T-helper 2 cell treated with Interferon-gamma antibody and Interleukin-4, amounts not matched to agents 100 ng/mL and 5 ng/mL, for 36 hours (primary cell): Measurements from ENCODE around the gene APPL1. TPM values are rescaled to one million over a fixed set of nuclear protein-coding genes. Genes with fewer than 3 reads are reported as not detected.

Source experiments
- intact Hi-C: fragments of 100-400 bp; cut with micrococcal nuclease; formaldehyde crosslinking; loops from one replicate; pipeline ENCODE4 v1.15.1; 2023
- total RNA-seq: library from RNA; stranded (reverse); gene quantifications from 2 replicates; pipeline ENCODE4 v1.2.3, GENCODE V29; 2022

APPL1 gene, protein sequence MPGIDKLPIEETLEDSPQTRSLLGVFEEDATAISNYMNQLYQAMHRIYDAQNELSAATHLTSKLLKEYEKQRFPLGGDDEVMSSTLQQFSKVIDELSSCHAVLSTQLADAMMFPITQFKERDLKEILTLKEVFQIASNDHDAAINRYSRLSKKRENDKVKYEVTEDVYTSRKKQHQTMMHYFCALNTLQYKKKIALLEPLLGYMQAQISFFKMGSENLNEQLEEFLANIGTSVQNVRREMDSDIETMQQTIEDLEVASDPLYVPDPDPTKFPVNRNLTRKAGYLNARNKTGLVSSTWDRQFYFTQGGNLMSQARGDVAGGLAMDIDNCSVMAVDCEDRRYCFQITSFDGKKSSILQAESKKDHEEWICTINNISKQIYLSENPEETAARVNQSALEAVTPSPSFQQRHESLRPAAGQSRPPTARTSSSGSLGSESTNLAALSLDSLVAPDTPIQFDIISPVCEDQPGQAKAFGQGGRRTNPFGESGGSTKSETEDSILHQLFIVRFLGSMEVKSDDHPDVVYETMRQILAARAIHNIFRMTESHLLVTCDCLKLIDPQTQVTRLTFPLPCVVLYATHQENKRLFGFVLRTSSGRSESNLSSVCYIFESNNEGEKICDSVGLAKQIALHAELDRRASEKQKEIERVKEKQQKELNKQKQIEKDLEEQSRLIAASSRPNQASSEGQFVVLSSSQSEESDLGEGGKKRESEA
- 40.4 and 41.3 TPM in 2 replicates for total RNA-seq

DNA sequence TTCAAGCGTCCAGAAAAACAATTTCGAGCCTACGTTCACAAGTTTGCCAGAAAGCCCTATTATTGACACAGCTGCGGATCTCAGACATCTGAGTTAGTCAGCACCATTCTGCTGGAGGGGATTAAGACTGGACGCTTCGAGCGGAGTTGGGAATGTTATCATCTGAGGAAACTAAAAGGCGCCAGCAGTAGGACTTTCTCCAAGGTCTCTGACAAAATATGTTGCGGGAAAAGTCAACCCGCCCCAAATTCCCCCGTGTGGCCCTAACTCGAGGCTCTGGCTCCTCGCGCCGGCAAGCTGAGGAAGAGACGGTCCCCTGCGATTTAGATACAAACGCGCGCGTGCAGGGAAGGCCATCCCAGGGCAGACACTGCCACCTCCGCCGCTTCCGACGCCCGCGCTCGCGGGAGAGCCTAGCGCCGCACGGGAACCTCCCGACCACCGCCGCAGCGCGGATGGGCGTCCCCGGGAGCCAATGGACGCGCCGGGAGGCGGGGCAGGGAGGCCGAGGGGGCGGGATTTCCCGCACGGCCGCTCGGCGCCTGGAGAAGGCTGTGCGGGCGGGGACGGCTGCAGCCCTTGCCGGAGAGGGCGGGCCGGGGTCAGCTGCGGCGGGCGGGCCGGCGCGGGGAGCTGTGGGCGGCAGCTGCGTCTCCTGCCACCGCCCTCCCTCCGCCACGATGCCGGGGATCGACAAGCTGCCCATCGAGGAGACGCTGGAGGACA, at the start of gene APPL1:
Gene APPL1, plus strand, starts transcription at position 526 of the 726 bp plus-strand sequence. Its CDS starts 155 bp downstream, at position 681.
- intact Hi-C loops, result loop anchor here (5.0 to 10.0 kb wide), 6 partner anchors 313 to 1107 kb away; partner anchors contain the start of genes ARHGEF3, DENND6A, PDE12 and PXK

DNA sequence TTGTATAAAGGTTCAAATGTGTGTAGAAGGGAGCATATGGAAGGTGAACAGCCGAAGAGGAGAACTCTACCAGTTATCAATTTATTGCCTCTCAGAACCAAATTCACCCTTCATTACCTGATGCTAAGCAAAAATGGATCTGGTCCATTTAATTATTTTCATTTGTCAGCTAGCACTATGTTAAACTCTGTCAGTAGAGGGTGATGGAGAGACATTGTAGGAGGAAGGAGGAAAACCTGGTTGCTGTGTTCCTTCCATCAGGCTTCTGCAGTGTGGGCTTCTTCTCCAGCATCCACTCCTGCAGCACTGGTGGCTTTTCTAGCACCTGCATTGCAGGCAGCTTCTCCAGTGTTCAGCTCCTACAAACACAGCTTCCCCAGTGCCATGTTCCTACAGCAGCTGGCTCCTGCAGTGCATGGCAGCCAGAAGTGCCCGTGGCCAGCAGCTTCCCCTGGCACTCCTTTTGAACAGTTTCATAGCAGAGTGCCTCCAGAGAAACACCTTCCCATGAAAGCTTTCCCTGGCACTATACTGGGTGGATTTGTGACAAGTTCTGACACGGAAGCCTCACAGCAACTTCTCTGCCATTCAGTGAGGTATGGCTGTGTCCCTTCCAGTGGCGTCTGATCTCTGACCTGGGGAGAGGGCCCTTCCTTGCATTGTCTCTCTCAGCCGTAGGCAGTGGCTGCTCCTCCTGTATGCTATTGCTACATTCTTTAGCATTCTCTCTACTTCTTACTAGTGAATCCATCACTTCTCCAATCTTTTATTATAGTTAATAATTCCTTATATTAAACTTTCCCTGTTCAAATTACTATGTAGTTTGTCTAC, 47.7 kb upstream of the APPL1 start:
- intact Hi-C loops, result no loop called here

DNA sequence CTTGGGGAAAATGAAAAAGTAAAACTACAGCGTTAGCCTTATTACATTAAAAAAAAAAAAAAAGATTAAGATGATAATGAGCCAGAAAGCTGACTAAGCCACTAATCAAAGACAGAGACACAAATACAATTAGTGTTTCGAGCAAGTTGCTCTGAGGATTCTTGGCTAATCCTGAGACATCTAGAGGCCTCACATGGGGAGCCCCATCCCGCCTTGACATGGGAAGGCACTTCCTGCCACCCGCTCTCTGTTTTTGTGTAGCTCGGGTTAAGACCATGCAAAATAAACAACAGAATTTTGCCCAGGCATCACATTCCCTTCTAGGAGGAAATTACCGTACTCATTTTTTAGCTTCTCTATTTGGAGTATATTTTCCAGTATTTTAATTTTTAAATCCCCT, 43.0 kb upstream of the APPL1 start:
- intact Hi-C loops, result no loop called here

DNA sequence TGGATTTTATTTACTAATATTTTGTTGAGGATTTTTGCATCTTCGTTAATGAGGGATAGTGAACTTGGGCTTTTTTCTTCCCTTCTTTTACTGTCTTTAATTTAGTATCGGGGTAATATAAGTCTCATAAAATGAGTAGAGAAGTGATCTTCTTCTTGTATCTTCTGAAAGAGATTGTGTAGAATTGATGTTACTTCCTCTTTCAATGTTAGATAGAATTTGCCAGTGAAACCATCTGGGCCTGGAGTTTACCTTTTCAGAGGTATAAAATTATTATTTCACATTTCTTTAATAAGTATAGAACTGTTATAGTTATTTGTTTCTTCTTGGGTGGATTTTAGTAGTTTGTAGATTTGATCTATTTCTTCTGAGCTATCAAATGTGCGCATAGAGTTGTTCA, 35.5 kb upstream of the APPL1 start:
- intact Hi-C loops, result no loop called here

DNA sequence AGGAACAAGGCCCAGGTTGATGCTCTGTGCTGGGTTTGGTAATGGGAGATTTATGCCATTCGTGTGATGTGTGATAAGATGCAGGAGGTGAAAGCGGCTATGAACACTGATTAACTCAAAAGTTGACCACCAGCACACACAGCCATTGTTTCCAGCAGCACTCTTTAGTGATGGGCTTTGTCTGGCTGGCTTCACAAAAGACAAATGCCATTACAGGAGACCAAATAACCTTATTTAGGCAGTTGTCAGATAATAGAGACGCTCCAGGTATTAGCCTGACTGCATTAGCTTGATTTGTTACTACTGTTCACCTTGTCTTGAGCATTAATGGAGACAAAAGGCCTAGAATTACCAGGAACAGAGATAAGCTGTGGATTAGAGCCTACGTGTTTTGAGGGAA, 32.9 kb upstream of the APPL1 start:
- intact Hi-C loops, result no loop called here

DNA sequence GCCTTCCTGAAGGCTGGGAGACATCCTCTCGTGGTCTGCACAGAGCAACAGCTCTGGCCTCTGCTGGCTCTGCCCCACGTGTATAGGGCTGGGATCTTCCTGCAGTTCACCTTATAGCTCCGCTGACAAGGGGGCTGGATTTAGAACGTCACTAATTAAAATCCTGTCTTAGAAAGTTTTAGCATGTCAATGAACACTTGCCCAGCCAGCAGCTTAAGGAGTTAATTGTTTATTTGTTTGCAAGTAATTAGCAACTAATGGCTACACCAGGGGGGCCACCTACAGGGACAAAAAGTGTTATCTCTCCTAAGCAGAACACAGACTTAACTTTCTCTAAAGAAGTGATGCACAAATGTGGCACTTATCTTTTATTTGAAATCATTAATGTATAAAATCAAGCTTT, 27.6 kb upstream of the APPL1 start, which contains the start of gene HESX1:
Gene HESX1, minus strand, starts transcription at position 84 of the 403 bp plus-strand sequence. Its CDS starts 60 bp downstream, at position 24.
- intact Hi-C loops, result no loop called here

DNA sequence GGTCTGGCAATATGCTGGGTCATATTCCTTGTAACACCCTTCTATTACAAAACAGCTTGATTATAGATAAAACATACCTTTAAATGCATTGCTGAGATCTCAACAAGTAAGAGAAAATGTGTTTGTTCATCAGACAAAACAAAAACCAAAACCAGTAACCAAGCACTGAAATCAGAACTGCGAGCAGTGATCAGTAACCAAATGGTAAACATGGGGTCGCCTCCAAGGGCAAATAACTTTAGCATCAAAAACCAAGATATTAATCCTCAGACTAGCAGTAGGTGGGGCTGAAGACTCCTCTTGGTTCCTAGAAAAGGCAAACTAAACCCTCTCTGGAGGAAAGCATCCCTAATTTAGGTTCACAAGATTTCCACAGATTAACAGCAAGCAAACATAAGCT, 21.1 kb upstream of the APPL1 start:
- intact Hi-C loops, result no loop called here

DNA sequence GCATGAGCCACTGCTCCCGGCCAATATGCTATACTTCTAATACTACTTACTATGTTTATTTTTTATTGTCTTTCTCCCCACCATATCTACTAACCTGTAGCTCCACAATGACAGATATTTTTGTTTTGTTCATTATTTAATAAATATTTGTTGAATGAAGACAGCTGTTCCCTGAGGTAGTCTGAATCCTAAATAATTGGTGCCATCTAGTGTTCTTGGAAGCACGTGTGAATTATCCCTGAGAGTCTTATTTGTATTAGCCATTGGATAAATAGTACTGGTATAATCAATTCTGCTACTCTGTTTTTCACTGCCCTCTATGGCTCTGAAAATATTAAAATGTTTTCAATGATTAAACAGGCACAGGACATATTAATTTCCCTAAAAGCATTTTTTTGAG, 5.6 kb upstream of the APPL1 start:
- intact Hi-C loops, result loop anchor here (10.0 kb wide), 2 partner anchors 307 to 1113 kb away; partner anchors contain the start of gene PXK

DNA sequence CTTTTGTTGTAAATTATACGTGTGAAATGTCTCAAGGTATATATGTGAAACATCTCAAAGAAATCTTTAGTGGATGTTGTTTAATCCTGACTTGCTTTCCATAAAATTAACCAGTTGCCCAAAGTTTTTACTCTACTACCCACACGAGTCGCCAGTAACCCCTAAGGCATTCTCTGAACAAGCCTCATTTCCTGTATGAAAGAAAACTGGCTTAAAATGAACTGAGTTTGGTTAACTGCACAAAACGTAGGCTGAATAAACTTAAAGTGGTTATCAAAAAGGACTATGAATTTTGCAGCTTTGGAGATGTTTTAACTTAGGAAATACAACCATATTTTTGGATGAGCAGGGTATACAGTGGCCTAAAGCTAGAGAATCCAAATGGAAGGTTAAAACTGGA, 2.7 kb upstream of the APPL1 start:
- intact Hi-C loops, result loop anchor here (5.0 to 10.0 kb wide), 6 partner anchors 310 to 1110 kb away; partner anchors contain the start of genes ARHGEF3, DENND6A, PDE12 and PXK

DNA sequence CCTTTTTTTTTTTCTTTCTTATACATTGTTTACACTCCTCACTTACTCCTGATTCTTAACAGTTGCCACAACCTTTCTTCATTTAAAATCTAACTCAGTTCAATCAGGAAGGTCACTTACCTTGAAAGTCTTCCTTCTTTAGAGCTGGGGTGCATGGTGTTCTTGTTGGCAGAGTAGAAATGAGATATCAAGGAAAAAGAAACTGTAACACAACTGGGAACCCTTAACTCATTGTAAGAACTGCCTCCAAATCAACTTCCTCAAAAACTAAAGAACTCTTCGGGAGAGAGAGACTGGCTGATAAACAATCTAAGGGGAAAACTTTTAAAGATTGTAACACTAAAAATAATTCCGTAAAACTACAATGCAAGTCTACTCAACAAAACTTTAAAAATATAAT, 1.4 kb upstream of the APPL1 start:
- intact Hi-C loops, result loop anchor here (5.0 to 10.0 kb wide), 6 partner anchors 311 to 1109 kb away; partner anchors contain the start of genes ARHGEF3, DENND6A, PDE12 and PXK

DNA sequence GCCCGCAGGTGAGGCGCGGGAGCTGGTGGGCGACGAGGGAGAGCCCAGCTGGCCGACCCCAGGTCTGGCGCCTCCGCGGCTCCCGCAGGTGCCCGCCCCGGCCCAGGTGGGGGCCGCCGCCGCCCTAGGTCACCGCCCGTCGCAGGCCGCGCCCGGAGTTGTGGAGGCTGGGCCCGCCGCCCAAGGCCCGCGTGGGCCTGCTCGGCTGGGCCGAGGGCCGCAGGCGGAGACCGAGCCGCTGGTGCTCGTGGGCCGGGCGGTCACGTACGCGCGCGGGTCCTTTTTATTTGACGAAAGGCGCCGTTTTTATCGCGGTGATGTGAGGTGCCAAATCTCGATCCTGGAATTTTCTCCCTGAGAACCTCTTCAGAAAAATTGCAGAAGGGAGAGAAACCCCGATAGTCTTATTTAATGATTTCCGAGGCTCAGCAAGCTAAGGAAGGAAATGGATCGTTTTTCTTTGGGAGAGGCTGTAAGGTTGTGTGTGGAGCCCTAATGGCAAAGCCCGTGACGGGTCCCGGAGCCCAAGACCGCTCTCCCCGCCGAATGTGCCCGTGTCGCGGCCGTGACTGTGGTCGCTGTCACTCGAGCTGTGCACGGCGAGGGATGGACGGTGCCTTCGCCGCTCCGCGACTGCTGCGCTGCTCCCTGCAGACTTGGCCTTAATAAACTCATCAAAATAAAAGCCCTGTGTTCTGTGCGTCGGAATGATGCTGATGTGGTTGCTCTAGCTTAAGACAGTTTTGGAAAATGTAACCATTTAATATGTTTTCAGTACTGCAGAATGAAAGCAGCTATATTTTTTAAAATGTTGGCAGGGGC, 612 bp downstream of the APPL1 start:
- intact Hi-C loops, result loop anchor here (2.0 to 10.0 kb wide), 9 partner anchors 57 to 1107 kb away; partner anchors contain the start of genes ARF4, ARHGEF3, DENND6A and PDE12

DNA sequence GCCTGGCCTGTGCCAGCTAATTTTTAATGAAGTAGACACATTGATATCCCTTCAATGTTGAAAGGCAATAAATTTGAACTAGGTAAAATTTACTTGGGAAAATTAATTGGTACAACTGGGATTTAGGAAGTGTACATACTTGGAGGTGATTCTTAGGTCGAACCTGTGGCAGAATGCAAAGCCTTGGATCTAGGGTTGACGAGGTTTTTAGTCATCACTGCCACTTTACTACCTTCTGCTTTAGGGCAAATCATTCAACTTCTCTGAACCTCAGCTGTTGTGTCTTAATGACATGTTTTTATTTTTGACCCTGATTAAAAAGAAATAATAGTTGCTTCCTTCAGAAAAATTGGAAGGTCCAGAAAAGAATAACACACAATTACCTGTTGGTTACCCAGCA, 2.5 kb downstream of the APPL1 start:
- intact Hi-C loops, result no loop called here

DNA sequence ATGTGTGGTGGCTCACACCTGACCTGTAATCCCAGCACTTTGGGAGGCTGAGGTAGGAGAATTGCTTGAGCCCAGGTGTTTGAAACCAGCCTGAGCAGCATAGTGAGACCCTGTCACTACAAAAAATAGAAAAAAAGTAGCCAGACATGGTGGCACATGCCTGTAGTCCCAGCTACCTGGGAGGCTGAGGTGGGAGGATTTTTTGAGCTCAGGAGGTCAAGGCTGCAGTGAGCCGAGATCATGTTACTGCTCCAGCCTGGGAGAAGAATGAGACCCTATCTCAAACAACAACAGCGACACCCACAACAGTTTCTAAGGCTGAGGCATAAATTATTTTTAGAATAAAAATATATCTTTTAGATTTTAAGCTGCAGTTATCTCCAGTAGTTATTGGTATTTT, 6.3 kb downstream of the APPL1 start:
- intact Hi-C loops, result no loop called here

DNA sequence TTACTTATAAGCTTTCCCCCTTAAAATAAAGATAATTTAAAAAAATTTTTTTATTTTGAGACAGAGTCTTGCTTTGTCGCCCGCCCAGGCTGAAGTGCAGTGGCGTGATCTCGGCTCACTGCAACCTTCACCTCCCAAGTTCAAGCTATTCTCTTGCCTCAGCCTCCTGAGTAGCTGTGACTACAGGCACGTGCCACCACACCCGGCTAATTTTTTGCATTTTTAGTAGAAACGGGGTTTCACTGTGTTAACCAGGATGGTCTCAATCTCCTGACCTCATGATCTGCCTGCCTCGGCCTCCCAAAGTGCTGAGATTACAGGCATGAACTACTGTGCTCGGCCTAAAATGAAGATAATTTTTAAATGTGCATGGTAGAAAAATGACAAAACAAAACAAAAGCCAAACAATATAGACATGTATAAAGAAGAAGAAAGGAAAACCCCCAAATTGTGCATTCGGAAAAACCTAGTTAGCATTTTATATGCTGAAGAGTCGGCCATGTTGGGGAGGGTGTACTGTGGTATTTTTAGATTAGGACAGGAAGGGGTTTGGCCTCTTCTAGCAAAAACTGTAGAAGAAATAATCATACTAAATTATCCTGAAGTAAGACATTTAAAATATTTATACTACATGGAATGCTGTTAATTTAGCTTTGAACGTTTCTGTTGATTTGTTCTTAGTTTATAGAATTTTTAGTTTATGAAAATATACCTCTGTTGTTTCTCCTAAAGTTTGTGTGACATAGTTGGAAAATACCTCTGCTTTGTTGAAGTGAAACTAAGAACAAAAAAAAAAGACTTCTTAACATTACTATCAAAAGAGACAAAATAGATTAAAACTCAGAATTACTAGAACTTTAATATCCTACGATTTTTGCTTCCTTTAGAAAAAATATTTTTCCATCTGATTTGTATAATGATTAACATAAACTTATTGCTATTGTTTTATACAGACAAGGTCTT, 7.4 kb downstream of the APPL1 start:
- intact Hi-C loops, result no loop called here

DNA sequence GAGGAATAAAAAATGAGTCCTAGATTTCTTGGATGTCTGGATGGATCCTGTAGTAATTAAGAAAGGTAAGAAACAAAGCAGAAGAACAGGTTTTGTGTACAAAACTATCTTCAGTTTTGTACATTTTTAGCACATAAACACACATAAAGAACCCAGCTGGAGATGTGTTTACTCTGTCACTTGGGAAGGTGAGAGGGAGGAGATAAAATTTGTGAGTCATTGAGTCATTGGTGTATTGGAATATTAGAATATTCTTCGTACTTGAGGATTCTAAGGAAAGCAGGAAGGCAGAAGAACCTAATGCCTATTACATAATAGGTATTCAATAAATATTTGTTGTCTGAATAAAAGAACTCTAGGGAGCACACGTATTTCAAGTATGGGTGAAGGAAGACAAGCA, 17.4 kb downstream of the APPL1 start:
- intact Hi-C loops, result no loop called here

DNA sequence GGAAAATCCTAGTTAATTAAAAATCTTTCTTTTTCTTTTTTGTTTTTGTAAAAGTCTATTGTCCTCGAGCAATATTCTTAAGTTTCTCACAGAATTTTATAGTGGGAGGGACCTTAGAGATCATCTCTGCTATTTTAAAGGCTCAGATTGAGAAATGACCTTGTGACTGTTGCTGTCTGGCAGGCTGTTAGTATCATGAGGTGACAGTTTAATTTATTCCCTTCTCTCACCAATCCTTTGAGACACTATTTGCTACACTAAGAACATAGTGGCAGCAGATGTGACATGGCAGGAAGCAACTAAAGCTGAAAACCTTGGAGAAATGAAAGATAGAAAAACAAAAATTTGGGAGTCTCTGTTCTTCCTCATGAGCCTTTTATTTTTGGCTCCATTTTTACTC, 24.9 kb downstream of the APPL1 start:
- intact Hi-C loops, result no loop called here

DNA sequence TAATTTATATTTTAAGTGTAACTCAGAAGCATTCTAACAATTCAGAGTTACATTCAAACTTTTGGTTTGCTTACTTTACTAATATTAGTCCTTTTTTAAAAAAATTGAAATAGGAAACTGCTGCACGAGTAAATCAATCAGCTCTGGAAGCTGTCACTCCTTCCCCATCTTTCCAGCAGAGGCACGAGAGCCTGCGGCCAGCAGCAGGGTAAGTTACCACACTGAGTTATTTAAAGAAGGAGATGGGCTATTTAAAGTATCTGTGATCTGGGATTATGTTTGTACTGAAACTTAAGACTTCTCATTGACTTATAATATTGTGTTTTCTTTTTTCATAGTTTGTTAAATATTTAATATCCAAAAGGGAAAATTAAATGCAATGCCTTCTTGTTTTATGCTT, 29.3 kb downstream of the APPL1 start:
- intact Hi-C loops, result no loop called here

DNA sequence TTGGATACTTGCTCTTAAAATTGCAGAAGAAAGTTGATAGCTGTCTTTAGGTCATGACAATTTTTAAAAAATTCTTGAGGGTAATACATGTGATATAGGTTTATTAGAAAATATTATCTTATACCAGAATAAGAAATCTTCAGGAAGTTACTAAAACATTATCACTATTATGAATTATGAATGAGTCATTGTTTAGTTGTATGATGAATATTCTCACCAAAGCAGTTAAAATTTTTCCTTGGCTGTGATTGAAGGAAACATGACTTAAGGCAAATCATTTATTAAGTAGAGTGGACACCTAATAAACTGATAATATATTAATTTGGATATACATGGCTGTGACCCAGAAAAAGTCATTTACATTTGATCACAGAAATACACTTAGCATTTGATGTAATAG, 30.1 kb downstream of the APPL1 start:
- intact Hi-C loops, result no loop called here
